Endothelial cell of hepatic sinusoid (primary cell): ENCODE measurements around the gene FIP1L1.
"Not testable (repeated sequence)": the region's sequence is repeated elsewhere in the genome, so short reads cannot be mapped to it uniquely, and the experiment has no call there.

Experiments used
- in situ Hi-C: cut with HindIII; loops from 2 replicates; pipeline ENCODE4 v1.10.0; 2017; ENCODE audit warnings: low sequenced_read_pairs

The FIP1L1 gene

GRCh38 chr4:53465891-53466290 is 88.5 kb downstream of the FIP1L1 start:
- in situ Hi-C loops: no loop called here

GRCh38 chr4:53466576-53466975 is 89.1 kb downstream of the FIP1L1 start:
- in situ Hi-C loops: not testable (repeated sequence)

GRCh38 chr4:53476232-53477037 is 99.0 kb downstream of the FIP1L1 start:
- in situ Hi-C loops: no loop called here

GRCh38 chr4:53477038-53477565 is 99.7 kb downstream of the FIP1L1 start:
- in situ Hi-C loops: no loop called here

GRCh38 chr4:53477636-53478035 is 100.2 kb downstream of the FIP1L1 start:
- in situ Hi-C loops: no loop called here

- in situ Hi-C loops: no loop called here
These were observed 101.4 kb downstream of the FIP1L1 start for GRCh38 chr4:53478671-53479456.

GRCh38 chr4:53479736-53480525 is 102.5 kb downstream of the FIP1L1 start:
- in situ Hi-C loops: no loop called here

GRCh38 chr4:53480909-53481308 is 103.5 kb downstream of the FIP1L1 start:
- in situ Hi-C loops: no loop called here

- in situ Hi-C loops: no loop called here
These were observed 104.1 kb downstream of the FIP1L1 start for GRCh38 chr4:53481586-53481985.

- in situ Hi-C loops: no loop called here
These were observed 105.8 kb downstream of the FIP1L1 start for GRCh38 chr4:53483250-53483649.

- in situ Hi-C loops: no loop called here
These were observed 107.6 kb downstream of the FIP1L1 start for GRCh38 chr4:53484911-53485657.

GRCh38 chr4:53485658-53486040 is 108.2 kb downstream of the FIP1L1 start:
- in situ Hi-C loops: no loop called here

- in situ Hi-C loops: no loop called here
These were observed 110.3 kb downstream of the FIP1L1 start for GRCh38 chr4:53487766-53488165.

GRCh38 chr4:53489279-53489889 is 111.9 kb downstream of the FIP1L1 start:
- in situ Hi-C loops: no loop called here

- in situ Hi-C loops: no loop called here
These were observed 112.9 kb downstream of the FIP1L1 start for GRCh38 chr4:53490161-53490956.

- in situ Hi-C loops: no loop called here
These were observed 113.7 kb downstream of the FIP1L1 start for GRCh38 chr4:53490965-53491622.

- in situ Hi-C loops: no loop called here
These were observed 117.4 kb downstream of the FIP1L1 start for GRCh38 chr4:53494851-53495250.

- in situ Hi-C loops: no loop called here
These were observed 120.2 kb downstream of the FIP1L1 start for GRCh38 chr4:53497487-53498244.
